Renal pelvis (tissue), 4 donors: Measurements from ENCODE around the gene MYL4. TPM values are rescaled to one million over a fixed set of nuclear protein-coding genes. Genes with fewer than 3 reads are reported as not detected.
"Not testable (repeated sequence)": the region's sequence is repeated elsewhere in the genome, so short reads cannot be mapped to it uniquely, and the experiment has no call there.

Experiments
- DNase-seq: peaks from one replicate; pipeline ENCODE4 v3.0.0-alpha.2; 2013
- polyA plus RNA-seq, 3 donors: library from polyadenylated mRNA; unstranded; fragments of 120-200 nt; gene quantifications; one replicate each; pipeline ENCODE4 v1.2.1, GENCODE V29; 2013; ENCODE audit not compliant: insufficient read length in 3 of 3

Gene MYL4
- polyA plus RNA-seq, 3 donors, result 3.6 to 3.9 (median 3.9) TPM

DNA sequence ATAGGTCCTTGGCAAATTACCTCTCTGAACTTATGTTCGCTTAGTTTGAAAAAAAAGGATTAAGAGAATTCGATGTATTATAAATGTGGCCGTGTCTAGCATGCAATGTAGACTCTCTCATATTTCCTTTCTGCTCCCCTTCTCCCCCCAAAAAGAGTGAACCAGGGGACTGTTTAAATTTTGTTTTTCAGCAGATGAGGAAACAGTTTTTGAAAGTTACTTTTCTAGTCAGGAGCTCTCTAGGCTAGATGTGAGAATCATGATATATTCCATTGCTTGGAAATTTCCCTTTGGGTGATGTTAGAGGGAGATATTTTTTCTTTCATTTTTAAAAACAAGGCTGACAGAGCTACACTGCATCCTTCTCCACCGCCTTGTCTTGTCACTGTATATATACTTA, 18.9 kb upstream of the MYL4 start:
- no peak for DNase-seq

DNA sequence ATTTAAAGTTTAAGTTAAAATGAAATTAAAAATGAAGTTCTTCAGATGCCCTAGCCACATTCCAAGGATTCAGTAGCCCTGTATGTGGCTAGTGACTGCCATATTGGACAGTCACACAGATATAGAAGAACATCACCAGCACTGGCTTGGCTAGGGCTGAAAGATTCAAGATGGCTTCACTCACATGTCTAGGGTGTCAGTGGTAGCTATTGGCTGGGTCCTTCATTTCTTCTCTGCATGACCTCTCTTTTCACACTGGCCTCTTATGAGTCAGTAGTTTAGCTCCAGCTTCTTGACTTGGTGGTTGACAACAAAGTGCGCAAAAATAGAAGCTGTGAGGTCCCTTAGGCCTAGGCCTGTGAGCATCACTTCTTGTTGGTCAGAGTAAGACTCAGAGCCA, 18.4 kb upstream of the MYL4 start:
- no peak for DNase-seq

DNA sequence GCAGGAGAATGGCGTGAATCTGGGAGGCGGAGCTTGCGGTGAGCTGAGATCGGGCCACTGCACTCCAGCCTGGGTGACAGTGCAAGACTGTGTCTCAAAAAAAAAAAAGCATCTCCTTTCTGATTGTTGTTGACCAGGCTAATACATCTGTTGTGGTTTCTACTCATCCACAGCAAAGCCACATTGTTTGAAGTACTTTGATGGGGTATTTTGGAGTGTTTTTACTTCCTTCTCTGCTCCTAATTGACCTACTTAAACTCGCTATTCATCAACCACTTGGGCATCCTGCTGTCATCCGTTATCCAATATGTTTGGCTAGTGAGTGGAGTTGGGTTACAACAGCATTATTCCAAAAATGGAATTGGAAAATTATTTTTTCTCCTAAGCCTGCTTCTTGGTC, 16.6 kb upstream of the MYL4 start:
- no peak for DNase-seq

DNA sequence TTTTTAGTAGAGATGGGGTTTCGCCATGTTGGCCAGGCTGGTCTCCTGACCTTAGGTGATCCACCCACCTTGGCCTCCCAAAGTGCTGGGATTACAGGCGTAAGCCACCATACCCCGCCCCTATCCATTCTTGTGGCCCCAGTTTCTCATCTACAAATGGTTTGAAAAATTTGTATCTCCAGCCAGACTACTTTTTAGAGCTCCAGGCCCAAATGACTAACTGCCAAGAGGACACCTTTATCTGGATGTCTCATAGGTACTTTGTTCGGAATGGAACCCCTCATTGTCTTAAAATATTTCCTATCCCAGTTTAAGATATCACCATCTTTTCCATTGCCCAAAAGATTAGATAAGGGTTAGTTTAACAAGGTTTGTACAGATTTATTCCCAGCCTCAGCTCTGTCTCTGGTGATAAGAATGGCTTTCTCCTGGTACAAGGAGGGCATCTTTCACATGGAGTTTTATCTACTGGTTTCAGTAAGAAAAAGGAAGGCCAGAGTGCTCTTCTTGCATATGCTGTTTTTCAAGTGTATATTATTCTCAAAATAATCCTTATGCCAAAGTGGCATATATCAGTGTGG, 15.1 kb upstream of the MYL4 start:
- DNase-seq, result no peak

DNA sequence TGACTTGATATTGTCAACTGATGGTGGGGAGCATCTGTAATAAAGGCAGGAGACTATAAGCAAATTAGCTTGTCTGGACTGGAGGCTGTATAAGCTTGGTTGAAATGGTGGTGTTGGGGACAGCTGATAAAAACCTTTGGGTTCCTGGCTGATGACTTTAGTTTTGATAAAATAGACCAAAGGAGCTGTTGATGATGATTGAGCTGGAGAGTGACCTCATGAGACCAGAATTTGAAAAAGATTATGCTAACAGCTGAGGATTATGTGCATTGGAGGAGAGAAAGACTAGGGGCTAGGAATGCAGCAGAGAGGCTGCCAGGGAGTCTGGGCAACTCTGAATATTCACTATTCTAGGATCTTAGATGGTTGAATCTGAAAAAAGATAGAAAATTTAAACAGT, 11.3 kb upstream of the MYL4 start:
- DNase-seq, result no peak

DNA sequence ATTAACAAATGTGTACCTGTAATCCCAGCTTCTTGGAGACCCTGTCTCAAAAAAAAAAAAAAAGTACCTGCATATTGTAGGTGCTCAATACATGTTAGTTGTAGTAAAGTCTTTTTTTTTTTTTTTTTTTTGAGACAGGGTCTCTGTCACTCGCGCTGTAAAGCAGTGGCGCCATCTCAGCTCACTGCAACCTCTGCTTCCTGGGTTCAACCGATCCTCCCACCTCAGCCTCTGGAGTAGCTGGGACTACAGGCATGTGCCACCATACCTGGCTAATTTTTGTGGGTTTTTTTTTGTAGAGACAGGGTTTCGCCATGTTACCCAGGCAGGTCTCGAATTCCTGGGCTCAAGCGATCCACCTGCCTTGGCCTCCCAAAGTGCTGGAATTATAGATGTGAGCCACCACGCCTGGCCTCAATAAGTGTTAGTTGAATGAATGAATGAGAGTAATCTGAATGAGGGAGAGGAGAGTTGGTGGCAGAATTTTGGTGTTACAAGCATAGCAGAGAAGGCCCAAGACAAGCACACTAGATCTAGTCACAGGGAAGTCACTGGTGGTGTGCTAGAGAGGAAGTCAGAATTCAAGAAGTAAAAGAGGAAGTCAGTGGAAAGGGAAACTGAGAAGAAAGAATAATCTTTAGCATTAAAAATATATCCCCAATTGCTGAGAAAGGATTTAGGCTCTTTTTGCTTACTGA, 9.4 kb upstream of the MYL4 start:
- no peak for DNase-seq

DNA sequence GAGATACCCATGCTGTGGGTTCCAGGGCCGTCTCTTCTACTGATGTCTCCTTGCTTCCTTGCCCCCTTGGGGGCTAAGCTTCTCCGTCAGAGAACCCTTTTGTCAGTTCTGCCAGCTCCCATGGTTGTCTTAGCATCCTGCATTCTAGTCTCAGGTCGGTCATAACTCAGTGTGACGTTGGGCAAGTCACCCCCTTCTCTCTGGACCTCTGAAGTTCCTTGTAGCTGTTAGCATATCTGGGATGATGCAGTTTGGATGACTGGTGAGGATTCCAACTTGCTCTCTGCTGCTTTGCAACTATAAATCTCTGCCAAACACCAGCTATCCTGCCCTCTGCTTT, 8.9 kb upstream of the MYL4 start:
- DNase-seq, result no peak

DNA sequence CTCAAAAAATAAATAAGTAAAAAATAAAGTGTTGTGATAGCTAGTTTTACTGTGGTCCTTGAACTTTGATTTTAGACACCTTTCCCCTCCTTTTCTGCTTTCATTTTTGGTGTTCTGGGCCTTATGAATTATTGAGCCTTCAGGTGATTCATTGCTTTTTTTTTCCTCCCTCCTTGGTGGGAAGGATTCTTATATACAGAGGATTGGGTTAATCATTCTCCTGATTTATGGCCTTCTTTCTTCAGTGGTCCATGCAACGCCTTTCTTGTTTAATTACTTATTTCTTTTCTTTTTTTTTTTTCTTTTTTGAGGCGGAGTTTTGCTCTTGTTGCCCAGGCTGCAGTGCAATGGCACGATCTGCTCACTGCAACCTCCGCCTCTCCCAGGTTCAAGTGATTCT, 8.0 kb upstream of the MYL4 start:
- peak; percentile 63 for DNase-seq

DNA sequence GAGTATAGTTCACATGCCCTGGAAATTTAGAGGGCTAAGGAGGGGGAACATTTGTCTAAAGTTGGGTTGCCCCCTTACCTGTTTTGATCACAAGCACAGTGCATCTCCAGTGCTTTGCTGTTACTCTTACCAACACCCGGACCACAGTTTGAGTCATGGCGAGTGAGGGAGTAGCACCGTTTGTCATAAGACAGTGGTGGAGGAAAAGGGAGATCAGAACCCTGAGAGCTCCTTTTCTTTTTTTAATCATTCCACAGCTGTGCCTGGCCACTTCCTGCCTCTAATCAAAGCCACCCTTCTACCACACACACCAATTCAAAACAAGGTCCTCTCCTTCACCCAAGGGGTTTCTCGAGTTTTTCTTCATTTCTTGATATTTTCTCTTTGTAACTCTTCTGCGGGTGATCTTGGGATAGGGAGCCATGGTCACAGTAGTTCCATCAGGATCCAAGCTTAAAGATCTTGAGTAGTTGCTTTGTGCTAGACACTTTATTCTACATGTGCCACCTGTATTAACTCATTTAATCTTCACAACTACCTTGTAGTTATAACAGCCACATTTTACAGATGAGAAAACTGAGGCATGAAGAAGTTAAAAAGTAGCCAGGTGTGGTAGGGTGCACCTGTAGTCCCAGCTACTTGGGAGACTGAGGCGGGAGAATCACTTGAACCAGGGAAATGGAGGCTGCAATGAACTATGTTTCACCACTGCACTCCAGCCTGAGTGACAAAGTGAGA, 5.0 kb upstream of the MYL4 start:
- DNase-seq, result no peak

DNA sequence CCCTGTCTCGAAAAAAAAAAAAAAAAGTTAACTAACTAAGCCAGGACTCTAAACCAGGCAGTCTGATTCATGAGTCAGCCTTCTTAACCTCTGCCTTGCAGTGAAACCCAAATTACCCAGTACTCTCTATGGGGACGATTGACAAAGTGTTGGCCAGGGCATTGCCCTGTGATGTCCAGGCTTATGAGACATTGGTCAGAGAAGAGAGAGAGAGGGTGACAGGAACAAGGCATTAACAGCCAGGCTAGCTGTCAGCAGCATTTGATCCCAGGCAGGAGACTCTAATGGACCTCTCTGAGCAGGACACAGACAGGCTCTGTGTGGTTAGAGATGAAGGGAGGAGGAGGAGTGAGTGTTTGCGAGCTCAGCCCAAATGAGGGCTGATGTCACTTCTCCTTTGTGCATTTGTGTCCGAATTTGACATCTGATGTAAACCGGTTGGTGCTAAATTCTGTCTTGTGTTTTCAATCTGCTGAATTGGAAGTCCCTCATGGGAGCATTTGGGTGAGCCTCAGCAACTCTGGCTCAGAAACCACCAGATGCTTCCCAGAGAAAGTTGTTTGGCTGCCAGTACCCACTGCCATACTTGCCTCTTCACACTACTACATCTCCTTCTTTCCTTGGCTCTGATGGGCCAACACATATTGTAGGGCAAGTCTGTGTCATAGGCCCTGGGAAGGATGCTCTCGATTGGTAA, 4.3 kb upstream of the MYL4 start:
- peak; percentile 35 for DNase-seq

DNA sequence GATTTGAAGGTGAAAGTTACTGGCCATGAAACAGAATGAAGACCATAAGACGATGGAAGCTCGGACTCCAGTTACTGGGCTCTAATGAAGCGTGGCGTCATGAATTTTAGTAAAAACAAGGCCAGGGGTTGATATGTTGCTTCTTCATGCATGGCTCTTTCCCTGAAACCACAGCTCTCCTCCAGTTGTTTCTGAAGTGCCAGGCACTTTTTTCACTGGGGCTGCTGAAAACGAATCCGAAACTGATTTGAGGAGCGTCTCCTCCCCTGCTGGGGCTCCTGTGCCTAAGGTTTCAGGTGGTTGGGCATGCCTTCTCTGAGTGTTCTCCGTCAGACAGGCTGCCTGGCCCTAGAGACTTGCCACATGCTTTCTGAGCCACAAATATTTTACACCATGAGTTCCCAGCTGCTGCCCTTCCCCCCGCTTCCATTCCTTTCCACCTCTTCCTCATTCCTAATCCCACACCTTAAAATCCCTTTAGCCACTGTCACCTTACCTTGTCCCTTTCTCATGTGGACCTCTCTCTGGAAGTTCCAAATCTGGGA, 3.7 kb upstream of the MYL4 start:
- DNase-seq, result peak; percentile 69

DNA sequence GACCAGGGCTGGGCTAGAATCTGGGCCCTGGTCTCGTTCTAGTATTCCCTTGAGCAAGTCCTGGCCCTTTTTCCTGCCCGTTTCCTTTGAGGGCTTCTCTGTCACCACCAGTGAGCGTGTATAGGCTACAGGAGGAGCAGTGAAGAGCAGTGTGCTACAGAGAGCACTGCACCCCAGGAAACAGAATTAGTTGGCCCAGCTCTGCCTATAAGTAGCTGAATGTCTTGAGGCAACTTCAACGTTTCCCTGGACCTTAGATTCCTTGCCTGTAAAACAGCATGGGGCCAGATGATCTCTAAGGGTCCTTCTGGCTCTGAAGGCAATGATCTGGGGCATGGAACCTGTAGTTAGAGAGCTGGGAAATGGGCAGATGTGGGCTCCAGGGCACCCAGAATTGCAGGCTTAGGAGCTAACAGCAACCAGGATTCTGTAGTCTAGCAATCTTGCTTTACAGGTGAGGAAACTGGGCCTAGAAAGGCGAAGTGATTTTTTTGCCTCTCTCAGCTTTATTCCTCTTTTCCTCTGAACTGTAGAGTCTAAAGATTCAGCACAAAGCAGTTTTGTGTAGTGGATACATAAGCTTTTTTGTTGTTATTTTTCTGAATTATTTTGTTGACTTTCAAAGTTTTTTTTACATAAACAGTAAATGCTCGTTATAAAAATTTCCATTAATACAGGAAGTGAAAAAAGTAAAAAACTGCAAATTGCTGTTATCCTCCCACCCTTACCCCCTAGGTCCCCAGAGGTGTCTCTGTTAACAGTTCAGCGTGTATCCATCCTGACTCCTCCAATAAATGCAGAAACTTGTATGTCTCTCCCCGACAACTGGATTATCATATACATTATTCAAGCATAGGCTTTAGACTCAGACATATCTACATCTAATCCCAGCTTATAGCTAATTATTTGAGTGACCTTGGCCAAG, 1.7 kb upstream of the MYL4 start:
- DNase-seq, result no peak

DNA sequence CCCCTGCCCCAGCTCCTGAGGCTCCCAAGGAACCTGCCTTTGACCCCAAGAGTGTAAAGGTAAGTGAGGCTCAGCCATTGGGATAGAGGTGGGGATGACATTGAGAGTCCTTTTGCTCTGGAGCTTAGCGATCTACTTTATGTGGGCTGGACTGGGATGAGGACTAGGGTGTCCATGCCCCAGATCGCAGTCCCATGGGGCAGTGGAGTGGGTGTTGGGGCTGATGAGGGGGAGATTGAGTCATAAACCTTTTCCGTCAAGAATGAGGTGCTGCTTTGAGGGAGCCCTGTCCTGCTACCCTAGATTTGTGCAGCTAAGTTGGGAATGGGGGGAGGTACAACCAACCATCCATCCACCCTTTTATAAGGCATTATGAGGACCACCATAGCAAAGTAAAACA, 351 bp downstream of the MYL4 start:
- DNase-seq, result no peak

DNA sequence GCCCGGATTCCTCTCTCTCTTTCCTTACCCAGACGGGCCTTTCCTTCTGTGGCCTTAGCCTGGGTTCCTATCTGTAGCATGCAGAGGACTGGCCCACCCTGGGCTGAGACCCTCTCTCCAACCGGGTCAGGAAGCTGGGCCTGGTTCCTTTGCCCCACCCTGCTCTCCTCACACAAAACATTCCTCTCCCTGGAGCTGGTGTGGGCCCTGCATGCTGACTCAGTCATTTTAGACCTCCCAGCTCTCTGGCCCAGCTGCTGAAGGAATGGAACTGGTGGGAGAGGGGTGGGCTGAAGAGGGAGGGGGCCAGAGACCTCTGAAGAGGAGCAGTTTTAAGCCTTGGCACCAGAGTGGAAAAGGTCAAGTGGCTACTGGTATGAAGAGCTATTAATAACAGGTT, 957 bp downstream of the MYL4 start:
- no peak for DNase-seq

DNA sequence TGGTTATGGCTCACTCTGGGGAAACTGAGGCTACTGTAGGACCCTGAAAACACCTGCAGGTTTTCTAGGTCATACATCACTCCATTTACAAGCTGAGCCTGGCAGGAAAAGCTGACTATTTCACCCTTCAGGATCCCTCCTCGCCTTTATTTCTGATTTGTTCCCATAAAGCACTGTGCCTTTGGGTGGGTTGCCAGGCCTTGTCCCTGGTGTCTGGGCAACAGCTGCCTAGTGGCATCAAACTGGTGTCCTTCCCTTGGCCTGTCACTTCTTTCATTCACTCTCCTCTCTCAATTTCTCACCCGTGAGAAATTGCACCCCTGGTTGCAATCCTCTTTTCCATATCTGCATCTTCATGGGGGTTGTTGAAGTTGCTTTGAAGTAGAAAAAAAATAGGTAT, 1.6 kb downstream of the MYL4 start:
- no peak for DNase-seq

DNA sequence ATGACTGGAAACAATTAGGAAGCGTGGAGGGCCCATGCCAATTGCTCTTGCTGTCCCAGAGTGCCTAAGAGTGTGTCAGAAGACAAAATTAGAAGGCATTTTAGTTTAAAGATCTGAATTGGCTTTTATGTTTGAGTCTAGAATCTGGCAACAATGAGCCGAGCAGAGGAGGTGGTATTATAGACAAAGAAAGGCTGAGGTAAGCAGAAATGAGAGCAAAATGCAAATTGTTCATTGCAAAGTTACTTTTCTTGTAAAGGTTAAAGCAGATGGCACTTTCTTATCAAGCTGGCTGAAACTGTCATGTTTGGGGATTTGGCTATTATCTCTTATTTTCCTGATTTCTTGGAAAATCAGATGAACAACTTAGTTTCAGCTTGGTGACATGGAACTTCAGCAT, 3.3 kb downstream of the MYL4 start:
- no peak for DNase-seq

DNA sequence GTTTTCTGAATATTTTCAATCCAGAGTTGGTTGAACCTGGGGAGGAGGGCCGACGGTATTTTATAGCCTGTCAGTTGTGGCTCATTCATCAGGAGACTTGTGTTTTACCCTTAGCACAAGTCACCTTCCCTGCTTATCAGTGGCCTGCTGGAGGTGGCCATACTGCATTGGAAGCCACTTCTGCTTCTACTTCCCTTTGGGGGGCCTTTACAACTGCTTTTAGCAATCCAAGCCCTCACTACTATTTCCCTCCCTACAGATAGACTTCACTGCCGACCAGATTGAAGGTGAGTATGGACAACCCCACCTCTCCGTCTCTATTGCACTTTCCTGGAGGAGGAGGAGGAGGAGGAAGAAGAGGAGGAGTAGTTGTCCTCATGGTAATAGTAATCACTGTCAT, 4.4 kb downstream of the MYL4 start:
- DNase-seq, result no peak

DNA sequence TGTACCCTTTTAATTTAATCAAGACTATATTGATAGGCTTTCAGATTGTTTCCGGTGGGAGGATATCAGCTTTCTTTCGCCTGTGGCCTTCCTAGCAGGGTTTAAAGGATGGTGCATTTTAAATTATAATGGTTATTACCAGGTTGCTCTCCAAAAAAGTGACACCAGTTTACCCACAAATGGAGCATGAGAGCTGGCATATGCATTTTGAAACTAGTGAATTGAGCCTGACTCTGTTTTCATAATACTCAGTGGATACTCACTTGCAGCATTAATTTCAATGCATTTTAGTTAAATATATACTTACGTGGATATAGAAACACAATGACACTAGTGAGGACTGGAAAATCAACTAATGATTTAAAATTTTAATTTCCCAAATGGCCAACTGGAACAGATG, 5.8 kb downstream of the MYL4 start:
- no peak for DNase-seq

DNA sequence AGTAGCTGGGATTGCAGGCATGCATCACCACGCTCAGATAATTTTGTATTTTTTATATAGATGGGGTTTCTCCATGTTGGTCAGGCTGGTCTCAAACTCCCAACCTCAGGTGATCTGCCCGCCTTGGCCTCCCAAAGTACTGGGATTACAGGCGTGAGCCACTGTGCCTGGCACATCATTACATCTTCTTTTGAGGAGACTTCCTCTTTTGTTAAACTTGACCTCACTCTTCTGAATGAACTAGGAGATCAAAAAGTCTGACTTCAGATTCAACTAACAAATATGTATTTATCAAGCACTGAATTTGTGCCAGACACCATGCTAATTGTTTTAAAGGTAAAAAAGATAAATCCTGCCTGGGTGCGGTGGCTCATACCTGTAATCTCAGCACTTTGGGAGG, 7.7 kb downstream of the MYL4 start:
- not testable (repeated sequence) for DNase-seq

DNA sequence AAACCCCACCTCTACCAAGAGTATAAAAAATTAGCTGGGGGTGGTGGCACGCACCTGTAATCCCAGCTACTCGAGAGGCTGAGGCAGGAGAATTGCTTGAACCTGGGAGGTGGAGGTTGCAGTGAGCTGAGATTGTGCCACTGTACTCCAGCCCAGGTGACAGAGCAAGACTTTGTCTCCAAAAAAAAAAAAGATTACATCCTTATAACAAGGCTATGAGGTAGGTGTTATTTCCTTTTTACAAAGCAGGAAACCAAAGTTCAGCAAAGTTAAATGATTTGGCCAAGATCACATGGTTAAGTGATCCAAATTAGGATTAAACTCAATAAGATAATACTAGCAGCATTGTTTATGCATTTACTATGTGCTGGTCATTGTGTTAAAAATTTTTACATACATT, 8.1 kb downstream of the MYL4 start:
- not testable (repeated sequence) for DNase-seq

DNA sequence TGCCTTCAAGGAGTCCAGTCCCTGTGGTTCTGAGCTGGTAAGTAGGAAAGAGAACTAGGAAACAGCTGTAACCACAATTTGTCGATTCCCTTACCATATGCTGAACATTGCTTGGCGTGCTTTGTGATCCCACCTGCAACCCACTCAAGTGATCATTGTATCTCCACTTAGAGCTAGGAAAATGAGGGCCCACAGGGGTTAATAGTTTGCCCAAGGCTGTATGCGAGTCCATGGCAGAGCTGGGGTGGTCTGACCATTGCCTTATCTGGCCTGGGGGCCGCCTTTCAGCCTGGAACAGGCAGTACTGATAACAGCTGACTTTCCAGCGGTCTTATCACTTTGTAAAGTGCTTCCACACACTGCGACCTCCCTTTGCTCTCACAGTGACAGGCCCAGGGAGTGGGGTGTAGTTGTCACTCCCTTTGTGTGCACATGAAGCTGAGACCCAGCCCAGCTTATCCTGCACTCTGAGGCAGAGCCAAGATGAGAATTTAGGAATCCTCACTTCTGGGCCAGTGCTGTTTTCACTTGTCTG, 9.8 kb downstream of the MYL4 start:
- DNase-seq, result no peak
